Measurements from ENCODE around the gene HELB. TPM values are rescaled to one million over a fixed set of nuclear protein-coding genes. Genes with fewer than 3 reads are reported as not detected.

The HELB gene
- polyA plus RNA-seq, 1 donor from 2014 or later: 1.8 TPM

DNA sequence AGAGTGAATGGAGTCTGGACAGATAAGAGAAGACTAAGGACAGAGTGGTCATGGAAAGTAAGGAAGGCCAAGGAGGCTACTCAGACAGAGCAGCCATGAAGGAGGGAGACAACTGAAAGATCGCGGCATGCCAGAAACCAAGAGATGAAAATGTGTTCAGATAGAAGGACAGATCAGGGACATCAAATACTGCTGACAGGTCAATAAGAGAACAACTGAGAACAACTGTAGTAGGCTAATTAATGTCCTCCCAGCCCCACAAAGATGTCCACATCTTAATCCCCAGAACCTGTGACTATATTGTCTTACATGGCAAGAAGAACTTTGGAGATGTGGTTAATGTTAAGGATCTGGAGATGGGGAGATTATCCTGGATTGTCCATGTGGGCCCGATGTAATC lies 15.0 kb upstream of the HELB start:
- no peak overlapping the region for H3K4me3 ChIP-seq (ENCODE audit: low read length)
- H3K9me3 ChIP-seq (ENCODE audit: low read length): no peaks in the 10 kb centered on the region
- no peak overlapping the region for H2AFZ ChIP-seq (ENCODE audit: low read depth, low read length)
- H3F3A ChIP-seq (ENCODE audit: insufficient read depth, low read length, poor library complexity, severe bottlenecking): no peaks in the 10 kb centered on the region
- no peaks in the 10 kb centered on the region for H4K20me1 ChIP-seq (ENCODE audit: insufficient read depth)
- H3K9ac ChIP-seq (ENCODE audit: low read length): no peak overlapping the region
- TF ChIP-seq MXI1 (conservative IDR thresholded peaks at IDR 0.05; ENCODE audit: poor library complexity, severe bottlenecking): no peak
- TF ChIP-seq TAF1 (IDR thresholded peaks at IDR 0.05; ENCODE audit: low read depth): no peak
- TF ChIP-seq RAD21 (conservative IDR thresholded peaks at IDR 0.05): no peak
- no peak for TF ChIP-seq EZH2 (IDR thresholded peaks at IDR 0.05; ENCODE audit: borderline replicate concordance, insufficient read depth, low read length, poor library complexity, severe bottlenecking)
- TF ChIP-seq SMC3 (conservative IDR thresholded peaks at IDR 0.05; ENCODE audit: poor library complexity): no peak
- TF ChIP-seq CTCF (IDR thresholded peaks at IDR 0.05; ENCODE audit: poor library complexity, severe bottlenecking): no peak
- no peak for TF ChIP-seq EP300 (conservative IDR thresholded peaks at IDR 0.05; ENCODE audit: poor library complexity, severe bottlenecking)
- TF ChIP-seq POLR2AphosphoS5 (IDR thresholded peaks at IDR 0.05): no peak
- no peak for TF ChIP-seq REST (IDR thresholded peaks at IDR 0.05; ENCODE audit: borderline replicate concordance)
- no peak overlapping the region for H3K27ac ChIP-seq (ENCODE audit: low read length)
- H3K79me2 ChIP-seq (replicated peaks; ENCODE audit: insufficient read depth, low read length): no peaks in the 10 kb centered on the region
- no peak overlapping the region for H3K4me2 ChIP-seq (ENCODE audit: low read length)
- H3K36me3 ChIP-seq (ENCODE audit: insufficient read depth, low read length): no peaks in the 10 kb centered on the region
- no peaks in the 10 kb centered on the region for H3K27me3 ChIP-seq (ENCODE audit: insufficient read depth, low read depth, low read length)
- no peaks in the 10 kb centered on the region for H3K9me2 ChIP-seq (ENCODE audit: insufficient read depth, low read length)

- no peaks in the 10 kb centered on the region for H3K36me3 ChIP-seq (ENCODE audit: insufficient read depth, low read length)
Observed at GRCh38 chr12:66288121-66288520, 14.2 kb upstream of the HELB start.

More at GRCh38 chr12:66288121-66288520, 14.2 kb upstream of the HELB start:
- Histone ChIP-seq H3K9ac (ENCODE audit: low read length) (no peak overlapping the region), H3K4me3 (ENCODE audit: low read length) (no peak overlapping the region), H3K27me3 (ENCODE audit: insufficient read depth, low read depth, low read length) (no peaks in the 10 kb centered on the region), H3K27ac (ENCODE audit: low read length) (no peak overlapping the region), H3K79me2 (replicated peaks; ENCODE audit: insufficient read depth, low read length) (no peaks in the 10 kb centered on the region), H3K9me3 (ENCODE audit: low read length) (no peaks in the 10 kb centered on the region), H4K20me1 (ENCODE audit: insufficient read depth) (no peaks in the 10 kb centered on the region), H3F3A (ENCODE audit: insufficient read depth, low read length, poor library complexity, severe bottlenecking) (no peaks in the 10 kb centered on the region), H3K9me2 (ENCODE audit: insufficient read depth, low read length) (no peaks in the 10 kb centered on the region), H3K4me2 (ENCODE audit: low read length) (no peak overlapping the region), H2AFZ (ENCODE audit: low read depth, low read length) (no peak overlapping the region)
- TF ChIP-seq REST (IDR thresholded peaks at IDR 0.05; ENCODE audit: borderline replicate concordance): no peak
- no peak for TF ChIP-seq RAD21 (conservative IDR thresholded peaks at IDR 0.05)
- no peak for TF ChIP-seq SMC3 (conservative IDR thresholded peaks at IDR 0.05; ENCODE audit: poor library complexity)
- TF ChIP-seq MXI1 (conservative IDR thresholded peaks at IDR 0.05; ENCODE audit: poor library complexity, severe bottlenecking): no peak
- no peak for TF ChIP-seq TAF1 (IDR thresholded peaks at IDR 0.05; ENCODE audit: low read depth)
- TF ChIP-seq EP300 (conservative IDR thresholded peaks at IDR 0.05; ENCODE audit: poor library complexity, severe bottlenecking): no peak
- no peak for TF ChIP-seq CTCF (IDR thresholded peaks at IDR 0.05; ENCODE audit: poor library complexity, severe bottlenecking)
- no peak for TF ChIP-seq EZH2 (IDR thresholded peaks at IDR 0.05; ENCODE audit: borderline replicate concordance, insufficient read depth, low read length, poor library complexity, severe bottlenecking)
- TF ChIP-seq POLR2AphosphoS5 (IDR thresholded peaks at IDR 0.05): no peak
